ENCODE results near the gene VMAC.

The VMAC gene

DNA sequence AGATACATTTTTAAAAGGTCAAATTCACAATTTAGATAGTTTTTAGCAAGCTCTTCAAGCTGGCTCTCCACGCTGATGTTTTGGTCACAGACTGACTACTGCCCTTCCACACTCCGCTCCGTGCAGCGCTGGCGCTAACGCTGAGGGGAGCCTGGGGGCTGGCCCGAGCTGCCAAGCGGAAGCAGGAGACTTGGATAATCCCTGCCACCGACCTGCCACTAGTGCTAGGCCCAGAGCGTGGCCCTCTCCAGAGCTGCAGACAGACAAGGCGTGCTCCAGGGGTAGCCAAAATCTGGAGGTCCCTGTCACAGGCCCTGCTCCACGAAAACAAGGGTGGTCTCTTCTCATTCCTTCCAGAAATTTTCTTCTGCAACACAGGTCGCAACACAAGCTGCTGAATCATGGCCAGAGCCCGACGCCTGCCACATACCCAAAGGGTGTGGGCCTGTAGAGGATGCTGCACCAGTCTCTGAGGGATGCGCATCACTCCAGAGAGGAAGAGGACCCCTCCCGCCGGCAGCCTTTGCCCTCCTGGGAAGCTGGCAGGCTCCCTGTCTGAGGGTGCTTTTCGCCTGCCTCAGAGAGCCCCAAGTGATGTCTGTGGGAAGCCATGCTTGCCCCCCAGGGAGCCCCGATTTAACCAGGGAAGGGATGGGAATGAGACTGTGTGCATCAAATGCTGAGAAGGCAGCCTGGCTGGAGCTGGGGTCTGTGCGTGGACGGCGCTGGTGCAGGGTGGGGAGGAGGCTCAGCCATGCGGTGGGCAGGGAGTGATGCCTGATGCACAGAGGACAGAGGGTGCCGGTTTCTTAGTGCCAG is 31.0 kb downstream of the VMAC start:
- TF ChIP-seq CTCF (conservative IDR thresholded peaks at IDR 0.05), result no peak
- peak overlapping the region; percentile 70 for H3K27ac ChIP-seq

DNA sequence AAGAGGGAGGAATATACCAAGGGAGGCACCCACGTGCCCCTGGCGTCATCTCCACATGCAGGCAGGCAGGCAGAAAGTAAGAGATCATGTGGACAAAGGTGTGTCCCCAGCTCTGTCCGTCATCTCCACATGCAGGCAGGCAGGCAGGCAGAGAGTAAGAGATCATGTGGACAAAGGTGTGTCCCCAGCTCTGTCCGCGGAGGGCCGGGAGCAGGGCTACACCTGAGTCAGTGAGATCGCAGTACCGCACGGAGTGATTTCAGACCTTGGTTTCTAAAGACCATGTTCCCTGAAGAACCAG is 31.6 kb downstream of the VMAC start:
- no peak for TF ChIP-seq CTCF (conservative IDR thresholded peaks at IDR 0.05)
- peak overlapping the region; percentile 70 for H3K27ac ChIP-seq

- H3K27ac ChIP-seq, result peak overlapping the region; percentile 70
- no peak for TF ChIP-seq CTCF (conservative IDR thresholded peaks at IDR 0.05)
Observed at GRCh38 chr19:5937550-5937949, 32.9 kb downstream of the VMAC start.

DNA sequence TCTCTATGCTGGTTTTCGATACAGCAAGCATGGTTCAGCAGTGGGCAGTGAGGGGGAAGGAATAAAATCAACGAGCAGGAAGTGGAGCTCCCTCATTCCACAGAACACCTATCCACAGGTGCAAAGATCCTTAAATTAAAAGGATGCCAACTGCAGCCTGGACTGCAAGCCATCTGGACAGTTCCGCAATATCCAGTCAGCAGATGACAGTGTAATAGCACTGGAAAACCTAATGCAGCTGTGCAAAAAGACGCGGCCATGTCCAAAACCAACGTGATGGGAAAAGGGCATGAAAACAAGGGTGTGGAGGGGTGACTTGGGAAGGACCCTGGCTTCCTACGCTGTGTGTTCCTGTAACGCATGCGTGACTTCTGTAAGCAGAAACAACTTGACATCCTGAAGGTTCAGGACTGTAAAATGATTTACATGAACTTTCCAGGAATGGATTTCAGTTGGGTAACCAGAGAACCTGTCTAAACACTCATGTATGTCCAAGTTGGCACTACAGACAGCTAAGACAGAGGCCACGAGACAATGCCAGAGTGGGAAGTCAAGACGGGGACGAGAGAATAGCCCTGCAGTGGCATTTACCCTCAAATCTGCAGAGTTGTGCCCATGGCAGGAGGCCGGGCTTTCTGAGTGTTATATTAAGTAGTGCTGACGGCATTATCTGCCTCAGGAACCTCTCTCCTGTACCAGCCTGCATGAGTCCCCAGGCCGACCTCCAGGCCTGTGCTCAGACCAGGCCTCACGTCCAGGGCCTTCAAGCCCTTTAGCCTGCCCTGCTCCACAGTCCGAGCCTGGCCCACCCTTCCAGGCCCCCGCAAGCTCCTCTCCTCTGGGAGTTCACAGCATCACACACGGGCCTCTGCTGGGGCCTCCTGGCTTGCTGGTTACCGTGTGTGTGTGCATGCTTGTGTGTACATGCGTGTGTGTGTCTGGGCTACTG is 35.9 kb downstream of the VMAC start:
- TF ChIP-seq CTCF (conservative IDR thresholded peaks at IDR 0.05), result no peak
- H3K27ac ChIP-seq, result no peak overlapping the region

- no peak overlapping the region for H3K27ac ChIP-seq
Observed at GRCh38 chr19:5941673-5942072, 37.0 kb downstream of the VMAC start.

DNA sequence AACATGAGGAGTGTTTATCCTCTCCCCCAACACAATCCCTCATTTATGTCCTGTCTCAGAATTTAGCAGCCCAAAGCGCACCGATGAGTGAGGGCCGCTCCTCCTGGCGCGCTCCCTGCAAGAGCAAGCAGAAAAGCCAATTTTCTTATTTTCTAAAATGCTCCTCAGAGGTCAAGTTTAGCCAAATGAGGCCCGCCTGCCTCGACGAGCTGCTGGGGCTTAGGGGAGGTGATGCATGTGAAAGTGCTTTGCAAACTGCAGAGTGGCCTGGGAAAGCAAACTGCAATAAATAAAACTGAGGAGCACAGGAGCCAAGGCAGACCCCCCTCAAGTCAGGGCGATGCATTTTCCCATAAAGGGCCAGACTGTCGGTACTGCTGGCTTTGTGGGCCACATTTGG is 38.4 kb downstream of the VMAC start:
- no peak overlapping the region for H3K27ac ChIP-seq
- TF ChIP-seq CTCF (conservative IDR thresholded peaks at IDR 0.05), result no peak

More at GRCh38 chr19:5941673-5942072, 37.0 kb downstream of the VMAC start:
- TF ChIP-seq CTCF (conservative IDR thresholded peaks at IDR 0.05), result no peak

DNA sequence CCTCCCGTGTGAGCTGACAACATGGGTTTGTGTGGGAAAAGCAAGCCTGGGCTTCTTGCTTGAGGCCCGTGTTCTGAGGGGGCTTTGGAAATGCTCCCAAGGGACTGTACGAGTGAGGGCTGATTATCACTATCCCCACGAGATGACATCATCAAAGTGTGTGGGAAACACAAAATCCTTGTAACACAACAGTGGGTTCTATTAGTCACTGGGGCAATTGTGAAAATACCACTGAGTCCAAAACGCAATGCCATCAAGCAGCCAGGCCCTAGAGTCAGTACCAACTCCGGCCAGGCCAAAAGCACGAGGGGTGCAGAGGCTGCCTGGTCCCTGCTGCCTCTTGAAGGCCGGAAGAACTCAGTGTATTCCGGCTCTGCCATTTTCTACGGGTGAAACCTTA is 39.0 kb downstream of the VMAC start:
- H3K27ac ChIP-seq, result no peak overlapping the region
- no peak for TF ChIP-seq CTCF (conservative IDR thresholded peaks at IDR 0.05)

Measured in VCaP (cell line).